Measurements from ENCODE around the gene TYW3.

- TF ChIP-seq CTCF (IDR thresholded peaks at IDR 0.05): no peak
- no peak for TF ChIP-seq POLR2A (IDR thresholded peaks at IDR 0.05)
These were observed 6.9 kb upstream of the TYW3 start for GRCh38 chr1:74726063-74726462.

Data from ovary (tissue), 3 donors.